Neuronal stem cell (in vitro differentiated cells): ENCODE data around the gene LIG4.

Experiments used
- DNase-seq: peaks from one replicate; pipeline ENCODE4 v3.0.0-alpha.2; 2013; ENCODE audit warnings: low spot score
- H2AFZ ChIP-seq: one replicate; pipeline ENCODE4 v1.6.1; 2013; ENCODE audit warnings: mild to moderate bottlenecking, low read length, inconsistent platforms
- H2AK5ac ChIP-seq: 2 replicates; pipeline ENCODE4 v1.6.1; 2013; ENCODE audit warnings: low read depth, mild to moderate bottlenecking, inconsistent platforms, low read length, moderate library complexity, mixed read lengths
- H2BK120ac ChIP-seq: 2 replicates; pipeline ENCODE4 v1.6.1; 2013; ENCODE audit warnings: low read depth, mild to moderate bottlenecking, inconsistent platforms, low read length, moderate library complexity, mixed read lengths
- H2BK12ac ChIP-seq: one replicate; pipeline ENCODE4 v1.6.1; 2013; ENCODE audit warnings: low read length, inconsistent platforms
- H2BK15ac ChIP-seq: 2 replicates; pipeline ENCODE4 v1.6.1; 2013; ENCODE audit warnings: mild to moderate bottlenecking, low read length, inconsistent platforms, mixed read lengths
- H2BK5ac ChIP-seq: one replicate; pipeline ENCODE4 v1.6.1; 2013; ENCODE audit warnings: inconsistent platforms, mild to moderate bottlenecking, low read length, moderate library complexity
- H3K14ac ChIP-seq: one replicate; pipeline ENCODE4 v1.6.1; 2013; ENCODE audit warnings: low read length, inconsistent platforms
- H3K18ac ChIP-seq: 2 replicates; pipeline ENCODE4 v1.6.1; 2013; ENCODE audit warnings: low read length, inconsistent platforms
- H3K23ac ChIP-seq: 2 replicates; pipeline ENCODE4 v1.6.1; 2013; ENCODE audit warnings: low read depth, mild to moderate bottlenecking, mixed read lengths, low read length, inconsistent platforms; ENCODE audit not compliant: poor library complexity
- H3K27ac ChIP-seq: replicated peaks from 3 replicates; pipeline ENCODE4 v1.5.1; 2013; ENCODE audit warnings: low read length, inconsistent platforms
- H3K27me3 ChIP-seq, 3 experiments: 2 replicates each; pipeline ENCODE4 v1.6.1; 2013; ENCODE audit warnings: low read length in 3 of 3, mild to moderate bottlenecking in 2 of 3, inconsistent platforms in 1 of 3, low read depth in 1 of 3, mixed read lengths in 1 of 3, moderate library complexity in 1 of 3; ENCODE audit not compliant: control insufficient read depth in 3 of 3, insufficient read depth in 3 of 3
- H3K36me3 ChIP-seq, 2 donors: replicated peaks in 1 of 2; 2 replicates each; pipeline ENCODE4 v1.6.1; 2013; ENCODE audit warnings: low read length in 2 of 2; ENCODE audit not compliant: control insufficient read depth in 2 of 2, insufficient read depth in 2 of 2
- H3K4ac ChIP-seq: 2 replicates; pipeline ENCODE4 v1.6.1; 2013; ENCODE audit warnings: inconsistent platforms, mild to moderate bottlenecking, low read length, moderate library complexity
- H3K4me1 ChIP-seq, 2 donors: 1 replicate in 1 of 2; 2 replicates in 1 of 2; pipeline ENCODE4 v1.6.1; 2013; ENCODE audit warnings: low read length in 2 of 2, low read depth in 1 of 2; ENCODE audit not compliant: control insufficient read depth in 2 of 2, insufficient read depth in 1 of 2
- H3K4me2 ChIP-seq: one replicate; pipeline ENCODE4 v1.6.1; 2013; ENCODE audit warnings: mild to moderate bottlenecking, low read length, inconsistent platforms; ENCODE audit not compliant: insufficient read depth, poor library complexity, severe bottlenecking
- H3K4me3 ChIP-seq, 2 donors: 2 replicates each; pipeline ENCODE4 v1.5.1; 2013; ENCODE audit warnings: low read length in 2 of 2, mild to moderate bottlenecking in 2 of 2, inconsistent platforms in 1 of 2, moderate library complexity in 1 of 2
- H3K79me1 ChIP-seq: one replicate; pipeline ENCODE4 v1.6.1; 2013; ENCODE audit warnings: low read depth, mild to moderate bottlenecking, inconsistent platforms, low read length, moderate library complexity
- H3K9ac ChIP-seq: one replicate; pipeline ENCODE4 v1.6.1; 2013; ENCODE audit warnings: mild to moderate bottlenecking, low read depth, low read length, inconsistent platforms; ENCODE audit not compliant: poor library complexity
- H3K9me3 ChIP-seq, 2 donors: replicated peaks in 1 of 2; 2 replicates each; pipeline versions ENCODE3 to v1.6.1; 2013; ENCODE audit warnings: low read length in 2 of 2, mild to moderate bottlenecking in 2 of 2, inconsistent platforms in 1 of 2, low read depth in 1 of 2, mixed read lengths in 1 of 2, moderate library complexity in 1 of 2; ENCODE audit not compliant: control insufficient read depth in 2 of 2, insufficient read depth in 1 of 2
- H4K8ac ChIP-seq: one replicate; pipeline ENCODE4 v1.6.1; 2013; ENCODE audit warnings: low read depth, mild to moderate bottlenecking, inconsistent platforms, low read length, moderate library complexity
- H4K91ac ChIP-seq: one replicate; pipeline ENCODE4 v1.6.1; 2013; ENCODE audit warnings: low read length, low read depth, mild to moderate bottlenecking, inconsistent platforms; ENCODE audit not compliant: poor library complexity
- WGBS, 2 donors: extraction: QIAGEN DNeasy Blood & Tissue Kit; methylation state at CpG; one replicate each; pipeline ENCODE4 v1.1.7; 2013; ENCODE audit warnings: missing lambda C conversion rate in 2 of 2, mixed read lengths in 1 of 2; ENCODE audit not compliant: insufficient read length in 2 of 2, insufficient replicate concordance in 1 of 2; ENCODE audit errors: extremely low coverage in 2 of 2; 5-methylcytosine and 5-hydroxymethylcytosine counted together

LIG4 gene

DNA sequence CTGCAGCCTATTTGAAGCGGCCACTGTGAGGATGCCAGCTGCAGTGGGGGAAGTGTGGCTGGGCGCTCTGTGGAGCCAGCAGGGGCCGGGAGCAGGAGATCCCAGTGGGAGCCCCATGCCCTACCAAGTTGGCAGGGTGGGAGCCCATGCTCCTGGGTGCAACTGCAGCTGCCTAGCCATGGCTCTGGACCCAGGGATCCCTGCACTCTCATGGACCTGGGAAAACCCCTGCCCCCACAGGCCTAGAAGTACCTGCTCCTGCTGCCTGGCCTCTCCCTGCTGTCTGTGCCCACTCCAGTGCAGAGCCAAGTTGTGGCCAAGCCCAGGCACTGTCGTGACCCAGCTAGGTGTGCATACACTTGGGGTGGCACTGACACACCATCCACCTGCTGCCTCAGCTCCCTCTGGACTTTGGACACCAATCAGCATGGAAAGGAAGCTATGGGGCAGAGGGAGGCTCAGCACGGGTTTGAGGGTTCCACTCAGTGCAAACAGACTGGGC lies 20.9 kb downstream of the LIG4 start:
- no peak overlapping the region for H3K27ac ChIP-seq
- H3K9me3 ChIP-seq, result no peaks in the 10 kb centered on the region
- peak overlapping the region; percentile 45 for H3K23ac ChIP-seq
- H4K91ac ChIP-seq, result no peak overlapping the region
- WGBS, 2 donors, result no CpG with 5 or more reads among the region's 5 CpGs
- H3K4me1 ChIP-seq, result peaks cover 0 to 5% of the 10 kb centered on the region in 2 donors
- no peaks in the 10 kb centered on the region for H3K79me1 ChIP-seq
- no peak overlapping the region for H4K8ac ChIP-seq
- no peaks in the 10 kb centered on the region for H3K27me3 ChIP-seq
- peak overlapping the region in 1 of 2 donors; percentile 37 for H3K4me3 ChIP-seq
- H2BK120ac ChIP-seq, result no peak overlapping the region
- no peak overlapping the region for H3K4me2 ChIP-seq
- no peak overlapping the region for H3K14ac ChIP-seq
- H2AK5ac ChIP-seq, result no peak overlapping the region
- H3K9ac ChIP-seq, result no peak overlapping the region
- H2AFZ ChIP-seq, result no peak overlapping the region
- H3K18ac ChIP-seq, result no peak overlapping the region
- H2BK5ac ChIP-seq, result no peak overlapping the region
- no peak overlapping the region for H2BK15ac ChIP-seq
- H3K36me3 ChIP-seq, result no peaks in the 10 kb centered on the region
- no peak overlapping the region for H2BK12ac ChIP-seq
- no peak overlapping the region for H3K4ac ChIP-seq
- no peak for DNase-seq

DNA sequence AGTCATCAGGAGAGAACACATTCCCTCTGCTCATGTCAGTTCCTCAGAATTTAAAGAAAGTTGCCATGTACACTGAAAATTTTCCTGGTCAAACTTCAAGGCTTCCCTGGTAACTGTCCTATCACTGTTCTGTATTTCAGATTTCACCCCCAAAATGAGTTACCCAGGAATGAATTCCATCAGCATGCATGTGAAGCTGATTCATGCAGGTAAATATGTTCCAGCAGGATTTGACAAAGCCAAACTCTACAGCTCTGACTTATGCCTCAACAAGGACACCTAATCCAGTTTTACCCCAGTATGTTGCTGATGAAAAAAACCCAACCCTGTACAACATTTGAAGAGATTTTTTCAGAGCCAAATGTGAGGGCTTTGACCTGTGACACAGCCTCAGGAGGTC lies 21.5 kb downstream of the LIG4 start:
- H3K23ac ChIP-seq, result no peak overlapping the region
- no peak overlapping the region for H3K4me2 ChIP-seq
- no peak overlapping the region for H3K9ac ChIP-seq
- no peak overlapping the region for H2AFZ ChIP-seq
- no peaks in the 10 kb centered on the region for H3K79me1 ChIP-seq
- H3K27me3 ChIP-seq, result no peaks in the 10 kb centered on the region
- no peak overlapping the region for H3K4me3 ChIP-seq
- no peak overlapping the region for H4K8ac ChIP-seq
- H2BK120ac ChIP-seq, result no peak overlapping the region
- no peak overlapping the region for H3K4ac ChIP-seq
- H4K91ac ChIP-seq, result no peak overlapping the region
- no peak overlapping the region for H3K14ac ChIP-seq
- no peaks in the 10 kb centered on the region for H3K36me3 ChIP-seq
- DNase-seq, result no peak
- no peak overlapping the region for H2BK12ac ChIP-seq
- no peak overlapping the region for H3K27ac ChIP-seq
- H2BK5ac ChIP-seq, result no peak overlapping the region
- H2AK5ac ChIP-seq, result no peak overlapping the region
- H2BK15ac ChIP-seq, result no peak overlapping the region
- peaks cover 0 to 5% of the 10 kb centered on the region in 2 donors for H3K4me1 ChIP-seq
- H3K18ac ChIP-seq, result no peak overlapping the region
- no peaks in the 10 kb centered on the region for H3K9me3 ChIP-seq

DNA sequence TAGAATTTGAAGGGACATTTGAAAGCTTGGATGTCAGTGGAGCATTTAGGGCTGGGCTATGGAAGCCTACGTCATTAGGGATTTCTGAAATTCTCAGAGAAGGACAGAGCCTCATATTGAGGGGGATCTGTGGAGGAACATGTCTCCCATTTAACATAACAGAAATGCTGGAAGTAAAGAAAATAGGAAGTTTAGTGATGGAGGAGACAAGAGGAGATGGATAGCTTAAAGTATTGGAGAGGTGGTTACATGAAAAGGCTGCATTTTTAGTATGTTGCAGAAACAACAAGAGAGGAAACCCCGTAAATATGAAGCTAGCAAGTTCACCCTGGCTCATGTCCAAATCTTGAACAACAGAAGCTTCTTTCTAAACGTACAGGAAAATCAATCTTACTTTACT lies 24.4 kb downstream of the LIG4 start:
- no peak overlapping the region for H2BK15ac ChIP-seq

DNA sequence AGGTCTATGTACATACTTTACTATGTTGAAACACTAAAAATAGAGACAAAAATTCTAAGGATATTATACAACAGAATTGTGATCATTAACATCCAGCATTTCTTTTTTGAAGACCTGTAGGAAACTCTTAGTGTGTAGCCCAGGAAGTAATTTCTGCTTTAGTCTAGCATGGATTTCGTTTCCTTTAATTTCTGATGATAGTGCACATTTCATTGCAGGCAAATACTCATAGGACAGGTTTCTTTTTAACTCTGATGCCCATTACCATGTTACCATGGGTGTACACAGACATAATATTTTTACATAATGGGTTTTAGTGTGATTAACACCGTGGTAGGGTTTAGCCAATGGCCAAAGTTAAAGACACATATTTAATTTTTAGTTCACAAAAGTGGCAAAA lies 27.1 kb downstream of the LIG4 start:
- H4K8ac ChIP-seq, result no peak overlapping the region
- H3K4me2 ChIP-seq, result no peak overlapping the region
- H3K9me3 ChIP-seq, result no peaks in the 10 kb centered on the region
- H3K27ac ChIP-seq, result no peak overlapping the region
- H3K18ac ChIP-seq, result no peak overlapping the region
- no peak overlapping the region for H2AFZ ChIP-seq
- H3K23ac ChIP-seq, result no peak overlapping the region
- no peak overlapping the region for H2AK5ac ChIP-seq
- no peak overlapping the region for H3K4me3 ChIP-seq
- H3K4me1 ChIP-seq, result no peaks in the 10 kb centered on the region
- H3K14ac ChIP-seq, result no peak overlapping the region
- no peaks in the 10 kb centered on the region for H3K79me1 ChIP-seq
- no peak overlapping the region for H2BK15ac ChIP-seq
- H3K9ac ChIP-seq, result no peak overlapping the region
- H3K36me3 ChIP-seq, result no peaks in the 10 kb centered on the region
- H3K27me3 ChIP-seq, result no peaks in the 10 kb centered on the region
- H2BK5ac ChIP-seq, result no peak overlapping the region
- DNase-seq, result no peak
- WGBS, 2 donors, result no CpG with 5 or more reads among the region's 2 CpGs
- no peak overlapping the region for H4K91ac ChIP-seq
- no peak overlapping the region for H3K4ac ChIP-seq
- H2BK120ac ChIP-seq, result no peak overlapping the region
- H2BK12ac ChIP-seq, result no peak overlapping the region

More for the DNA sequence above, 24.4 kb downstream of the LIG4 start:
- no peaks in the 10 kb centered on the region for H3K9me3 ChIP-seq
- H3K4me3 ChIP-seq, result no peak overlapping the region
- H3K79me1 ChIP-seq, result no peaks in the 10 kb centered on the region
- no peak overlapping the region for H2AFZ ChIP-seq
- H2AK5ac ChIP-seq, result no peak overlapping the region
- H3K9ac ChIP-seq, result no peak overlapping the region
- H2BK120ac ChIP-seq, result no peak overlapping the region
- H3K4ac ChIP-seq, result no peak overlapping the region
- H4K91ac ChIP-seq, result no peak overlapping the region
- H3K14ac ChIP-seq, result no peak overlapping the region
- no peak overlapping the region for H3K18ac ChIP-seq
- no peak overlapping the region for H3K27ac ChIP-seq
- H3K4me2 ChIP-seq, result no peak overlapping the region
- no peak for DNase-seq
- H3K36me3 ChIP-seq, result no peaks in the 10 kb centered on the region
- H2BK5ac ChIP-seq, result no peak overlapping the region
- H3K4me1 ChIP-seq, result no peaks in the 10 kb centered on the region
- no peak overlapping the region for H3K23ac ChIP-seq
- H3K27me3 ChIP-seq, result no peaks in the 10 kb centered on the region
- no CpG with 5 or more reads among the region's 3 CpGs for WGBS, 2 donors
- H2BK12ac ChIP-seq, result no peak overlapping the region
- no peak overlapping the region for H4K8ac ChIP-seq
